ENCODE results near the gene NKX2-4. TPM values are rescaled to one million over a fixed set of nuclear protein-coding genes. Genes with fewer than 3 reads are reported as not detected.

NKX2-4 gene
- total and polyA plus RNA-seq, 4 donors, result not detected

DNA sequence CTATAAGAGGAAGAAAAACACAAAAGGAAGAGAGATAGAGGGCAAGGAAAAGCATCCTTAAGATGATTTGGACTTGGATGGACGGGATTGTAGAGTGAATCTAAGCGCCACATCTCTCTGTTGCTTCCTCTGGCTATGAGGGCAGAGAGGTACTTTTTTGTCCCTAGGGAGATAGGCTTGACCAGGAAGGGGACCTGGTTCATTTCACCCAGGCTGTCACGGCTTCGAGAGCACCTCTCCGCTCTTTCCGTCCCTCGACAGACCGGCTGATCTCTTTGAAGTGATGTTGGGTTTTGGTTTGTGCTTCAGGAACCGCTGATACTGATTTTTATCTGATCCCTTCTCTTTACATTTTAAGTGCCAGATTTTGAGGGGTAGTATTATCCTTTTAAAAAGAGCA, 19.6 kb downstream of the NKX2-4 start:
- Histone ChIP-seq H3K4me3 (no peak overlapping the region), H3K27me3 (ENCODE audit: control insufficient read depth in 3 of 3, insufficient read depth in 3 of 3, low read length in 2 of 3) (no peaks in the 10 kb centered on the region), H3K9me3 (ENCODE audit: control insufficient read depth in 4 of 4, insufficient read depth in 3 of 4, low read length in 3 of 4) (no peaks in the 10 kb centered on the region), H3K36me3 (ENCODE audit: control insufficient read depth in 4 of 4, insufficient read depth in 4 of 4, low read length in 4 of 4) (peaks cover 4 to 14% (median 6%) of the 10 kb centered on the region in 4 donors), H3K27ac (ENCODE audit: low read depth in 1 of 2, low read length in 1 of 2) (no peak overlapping the region), H3K9ac (ENCODE audit: insufficient read depth in 1 of 2, low read length in 2 of 2) (no peak overlapping the region), H3K4me1 (ENCODE audit: control insufficient read depth in 5 of 5, insufficient read depth in 5 of 5, low read length in 5 of 5) (peaks cover 0 to 7% (median 0%) of the 10 kb centered on the region in 5 donors)
- no peak for ATAC-seq (ENCODE audit: insufficient read depth, low FRiP score)
- DNase-seq, result no peak
- TF ChIP-seq, protein P1, sequence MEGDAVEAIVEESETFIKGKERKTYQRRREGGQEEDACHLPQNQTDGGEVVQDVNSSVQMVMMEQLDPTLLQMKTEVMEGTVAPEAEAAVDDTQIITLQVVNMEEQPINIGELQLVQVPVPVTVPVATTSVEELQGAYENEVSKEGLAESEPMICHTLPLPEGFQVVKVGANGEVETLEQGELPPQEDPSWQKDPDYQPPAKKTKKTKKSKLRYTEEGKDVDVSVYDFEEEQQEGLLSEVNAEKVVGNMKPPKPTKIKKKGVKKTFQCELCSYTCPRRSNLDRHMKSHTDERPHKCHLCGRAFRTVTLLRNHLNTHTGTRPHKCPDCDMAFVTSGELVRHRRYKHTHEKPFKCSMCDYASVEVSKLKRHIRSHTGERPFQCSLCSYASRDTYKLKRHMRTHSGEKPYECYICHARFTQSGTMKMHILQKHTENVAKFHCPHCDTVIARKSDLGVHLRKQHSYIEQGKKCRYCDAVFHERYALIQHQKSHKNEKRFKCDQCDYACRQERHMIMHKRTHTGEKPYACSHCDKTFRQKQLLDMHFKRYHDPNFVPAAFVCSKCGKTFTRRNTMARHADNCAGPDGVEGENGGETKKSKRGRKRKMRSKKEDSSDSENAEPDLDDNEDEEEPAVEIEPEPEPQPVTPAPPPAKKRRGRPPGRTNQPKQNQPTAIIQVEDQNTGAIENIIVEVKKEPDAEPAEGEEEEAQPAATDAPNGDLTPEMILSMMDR (IDR thresholded peaks at IDR 0.05; ENCODE audit: control extremely low read depth, extremely low read depth), result no peak
- WGBS, 2 donors, result 97% methylated on average over 9 of the region's 9 CpGs

DNA sequence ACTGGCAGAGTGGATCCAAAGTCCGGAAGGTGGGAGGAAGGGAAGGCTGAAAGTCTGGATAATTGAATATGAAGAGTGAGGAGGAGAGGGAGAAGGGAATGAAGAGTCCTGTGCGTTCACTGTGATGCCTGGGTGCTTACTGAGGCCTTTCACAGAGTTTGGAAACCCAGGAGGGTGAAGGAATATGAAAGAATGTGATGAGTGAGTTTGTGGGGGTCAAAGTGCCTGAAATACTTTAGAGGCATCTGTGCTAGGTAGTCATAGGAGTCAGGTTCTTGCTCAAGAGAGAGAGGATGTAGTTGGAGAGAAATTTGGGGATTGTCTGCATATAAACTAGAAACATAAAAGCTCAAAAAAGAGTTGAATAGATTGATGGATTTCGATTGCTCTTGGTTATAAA, 20.7 kb downstream of the NKX2-4 start:
- Histone ChIP-seq H3K27me3 (ENCODE audit: control insufficient read depth in 3 of 3, insufficient read depth in 3 of 3, low read length in 2 of 3) (no peaks in the 10 kb centered on the region), H3K9me3 (ENCODE audit: control insufficient read depth in 4 of 4, insufficient read depth in 3 of 4, low read length in 3 of 4) (no peaks in the 10 kb centered on the region), H3K36me3 (ENCODE audit: control insufficient read depth in 4 of 4, insufficient read depth in 4 of 4, low read length in 4 of 4) (peaks cover 0 to 11% (median 6%) of the 10 kb centered on the region in 4 donors), H3K9ac (ENCODE audit: insufficient read depth in 1 of 2, low read length in 2 of 2) (no peak overlapping the region), H3K27ac (ENCODE audit: low read depth in 1 of 2, low read length in 1 of 2) (no peak overlapping the region), H3K4me3 (no peak overlapping the region), H3K4me1 (ENCODE audit: control insufficient read depth in 5 of 5, insufficient read depth in 5 of 5, low read length in 5 of 5) (peaks cover 0 to 10% (median 0%) of the 10 kb centered on the region in 5 donors)
- WGBS, 2 donors, result 91 to 98% methylated on average over 3 of the region's 3 CpGs
- no peak for DNase-seq
- ATAC-seq (ENCODE audit: insufficient read depth, low FRiP score), result no peak
- TF ChIP-seq, protein P1 (IDR thresholded peaks at IDR 0.05; ENCODE audit: control extremely low read depth, extremely low read depth), result no peak

DNA sequence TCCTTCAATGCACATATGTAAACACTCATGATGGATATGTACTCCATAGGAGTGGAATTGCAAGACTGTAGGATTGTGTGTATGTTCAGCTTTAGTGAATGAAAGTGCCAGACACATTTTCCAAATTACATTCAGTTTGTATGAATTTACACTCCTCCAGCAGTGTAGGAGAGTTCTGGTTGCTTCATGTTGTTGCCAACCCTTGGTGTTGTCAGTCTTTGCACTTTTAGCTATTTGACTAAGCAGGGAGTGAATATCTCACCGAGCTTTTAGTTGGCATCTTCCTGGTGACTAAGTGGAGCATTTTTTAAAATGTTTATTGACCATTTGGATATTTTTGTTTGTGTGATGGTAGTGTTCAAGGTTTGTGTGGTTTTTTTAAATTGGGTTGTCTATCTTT, 23.9 kb downstream of the NKX2-4 start:
- Histone ChIP-seq H3K27me3 (ENCODE audit: control insufficient read depth in 3 of 3, insufficient read depth in 3 of 3, low read length in 2 of 3) (no peaks in the 10 kb centered on the region), H3K36me3 (ENCODE audit: control insufficient read depth in 4 of 4, insufficient read depth in 4 of 4, low read length in 4 of 4) (peaks cover 0 to 21% (median 7%) of the 10 kb centered on the region in 4 donors), H3K9me3 (ENCODE audit: control insufficient read depth in 4 of 4, insufficient read depth in 3 of 4, low read length in 3 of 4) (no peaks in the 10 kb centered on the region), H3K9ac (ENCODE audit: insufficient read depth in 1 of 2, low read length in 2 of 2) (no peak overlapping the region), H3K4me3 (no peak overlapping the region), H3K4me1 (ENCODE audit: control insufficient read depth in 5 of 5, insufficient read depth in 5 of 5, low read length in 5 of 5) (peaks cover 0 to 5% (median 0%) of the 10 kb centered on the region in 5 donors), H3K27ac (ENCODE audit: low read depth in 1 of 2, low read length in 1 of 2) (no peak overlapping the region)
- TF ChIP-seq, protein P1 (IDR thresholded peaks at IDR 0.05; ENCODE audit: control extremely low read depth, extremely low read depth), result no peak
- 76 to 84% methylated on average over 1 of the region's 1 CpG for WGBS, 2 donors
- no peak for ATAC-seq (ENCODE audit: insufficient read depth, low FRiP score)
- no peak for DNase-seq

DNA sequence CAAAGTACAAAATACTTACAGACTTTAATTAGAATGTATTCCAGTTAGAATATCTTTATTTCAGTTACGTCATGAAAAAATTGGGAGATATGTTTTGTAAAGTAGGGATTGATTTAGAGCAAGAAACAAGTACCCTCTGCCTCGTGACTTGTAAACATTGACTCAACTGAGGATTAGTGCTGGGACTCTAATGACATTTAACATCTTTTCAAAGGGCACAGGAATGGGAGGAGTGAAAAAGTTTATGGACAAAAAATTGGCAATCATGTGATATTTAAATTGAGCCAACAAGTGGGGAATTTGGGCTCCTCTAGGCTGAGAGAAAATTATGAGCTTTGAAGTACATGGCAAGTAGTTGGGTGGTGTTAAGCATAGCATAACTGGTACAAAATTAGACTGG, 25.3 kb downstream of the NKX2-4 start:
- peaks cover 5 to 27% (median 7%) of the 10 kb centered on the region in 4 donors for H3K36me3 ChIP-seq (ENCODE audit: control insufficient read depth in 4 of 4, insufficient read depth in 4 of 4, low read length in 4 of 4)
- no peaks in the 10 kb centered on the region for H3K27me3 ChIP-seq (ENCODE audit: control insufficient read depth in 3 of 3, insufficient read depth in 3 of 3, low read length in 2 of 3)
- H3K27ac ChIP-seq (ENCODE audit: low read depth in 1 of 2, low read length in 1 of 2), result no peak overlapping the region
- TF ChIP-seq, protein P1 (IDR thresholded peaks at IDR 0.05; ENCODE audit: control extremely low read depth, extremely low read depth), result no peak
- 81 to 93% methylated on average over 2 of the region's 2 CpGs for WGBS, 2 donors
- H3K4me1 ChIP-seq (ENCODE audit: control insufficient read depth in 5 of 5, insufficient read depth in 5 of 5, low read length in 5 of 5), result peaks cover 0 to 3% (median 0%) of the 10 kb centered on the region in 5 donors
- H3K9ac ChIP-seq (ENCODE audit: insufficient read depth in 1 of 2, low read length in 2 of 2), result no peak overlapping the region
- H3K9me3 ChIP-seq (ENCODE audit: control insufficient read depth in 4 of 4, insufficient read depth in 3 of 4, low read length in 3 of 4), result no peaks in the 10 kb centered on the region
- DNase-seq, result no peak
- no peak overlapping the region for H3K4me3 ChIP-seq
- no peak for ATAC-seq (ENCODE audit: insufficient read depth, low FRiP score)
